Measurements from ENCODE around the gene MORC3. TPM values are rescaled to one million over a fixed set of nuclear protein-coding genes. Genes with fewer than 3 reads are reported as not detected.
"Not testable (repeated sequence)": the region's sequence is repeated elsewhere in the genome, so short reads cannot be mapped to it uniquely, and the experiment has no call there.

Gene MORC3, protein sequence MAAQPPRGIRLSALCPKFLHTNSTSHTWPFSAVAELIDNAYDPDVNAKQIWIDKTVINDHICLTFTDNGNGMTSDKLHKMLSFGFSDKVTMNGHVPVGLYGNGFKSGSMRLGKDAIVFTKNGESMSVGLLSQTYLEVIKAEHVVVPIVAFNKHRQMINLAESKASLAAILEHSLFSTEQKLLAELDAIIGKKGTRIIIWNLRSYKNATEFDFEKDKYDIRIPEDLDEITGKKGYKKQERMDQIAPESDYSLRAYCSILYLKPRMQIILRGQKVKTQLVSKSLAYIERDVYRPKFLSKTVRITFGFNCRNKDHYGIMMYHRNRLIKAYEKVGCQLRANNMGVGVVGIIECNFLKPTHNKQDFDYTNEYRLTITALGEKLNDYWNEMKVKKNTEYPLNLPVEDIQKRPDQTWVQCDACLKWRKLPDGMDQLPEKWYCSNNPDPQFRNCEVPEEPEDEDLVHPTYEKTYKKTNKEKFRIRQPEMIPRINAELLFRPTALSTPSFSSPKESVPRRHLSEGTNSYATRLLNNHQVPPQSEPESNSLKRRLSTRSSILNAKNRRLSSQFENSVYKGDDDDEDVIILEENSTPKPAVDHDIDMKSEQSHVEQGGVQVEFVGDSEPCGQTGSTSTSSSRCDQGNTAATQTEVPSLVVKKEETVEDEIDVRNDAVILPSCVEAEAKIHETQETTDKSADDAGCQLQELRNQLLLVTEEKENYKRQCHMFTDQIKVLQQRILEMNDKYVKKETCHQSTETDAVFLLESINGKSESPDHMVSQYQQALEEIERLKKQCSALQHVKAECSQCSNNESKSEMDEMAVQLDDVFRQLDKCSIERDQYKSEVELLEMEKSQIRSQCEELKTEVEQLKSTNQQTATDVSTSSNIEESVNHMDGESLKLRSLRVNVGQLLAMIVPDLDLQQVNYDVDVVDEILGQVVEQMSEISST
- total RNA-seq, result 21.0 to 24.4 TPM (median 23.1 TPM) in 3 replicates
- long read RNA-seq, full-length matches to known transcripts, result 16 of 19 reads
- long read RNA-seq, partial matches to known transcripts, result 2 of 19 reads
- long read RNA-seq, other reads (novel, unspliced or antisense), result 1 of 19 reads

DNA sequence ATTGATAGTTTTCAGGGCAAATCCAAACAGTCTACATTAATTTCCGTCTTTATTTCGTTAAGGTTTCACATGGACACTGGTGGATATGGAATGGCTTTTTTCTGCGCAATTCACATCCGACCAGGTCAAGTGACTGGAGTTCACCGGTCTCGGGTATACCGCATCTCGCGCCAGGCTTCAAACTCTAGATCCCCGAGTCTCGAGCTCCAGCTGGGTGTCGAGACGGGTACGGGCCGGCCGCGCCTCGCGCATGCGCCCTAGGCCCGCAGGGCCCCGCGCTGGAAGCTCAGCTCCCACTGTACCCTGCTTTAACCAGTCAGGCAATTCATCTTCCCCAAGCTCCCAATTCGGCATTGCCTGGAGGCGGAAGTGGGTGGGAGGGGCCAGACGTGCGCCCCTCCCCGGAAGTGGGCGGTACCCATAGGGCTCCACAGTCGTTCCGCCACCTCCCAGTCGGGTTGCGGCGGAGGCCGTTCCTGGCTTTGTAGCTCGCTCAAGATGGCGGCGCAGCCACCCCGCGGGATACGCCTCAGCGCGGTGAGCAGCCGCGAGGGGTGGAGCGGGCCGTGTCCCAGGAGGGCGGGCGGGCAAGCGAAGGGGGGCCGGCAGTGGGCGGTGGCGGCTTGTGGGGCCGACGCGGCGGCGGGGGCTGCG, at the start of gene MORC3:
TSS of gene MORC3 (plus strand) at position 431 of the 654 bp plus-strand sequence. CDS start at position 499, 68 bp downstream.
- Mint-ChIP-seq H3K9me3 (ENCODE audit: low read depth) (peaks cover 5% of the 10 kb centered on the region), H3K27ac (ENCODE audit: unreplicated experiment) (peak within 1 kb of the TSS; percentile 99), H3K36me3 (ENCODE audit: low read depth) (peaks cover 8% of the 10 kb centered on the region), H3K4me1 (ENCODE audit: low read depth) (peaks cover 35% of the 10 kb centered on the region), H3K27me3 (ENCODE audit: low read depth) (no peaks in the 10 kb centered on the region), H3K4me3 (ENCODE audit: unreplicated experiment) (peak within 1 kb of the TSS; percentile 87)
- peak; percentile 98 for DNase-seq (ENCODE audit: low spot score)
- TF ChIP-seq, protein P1, sequence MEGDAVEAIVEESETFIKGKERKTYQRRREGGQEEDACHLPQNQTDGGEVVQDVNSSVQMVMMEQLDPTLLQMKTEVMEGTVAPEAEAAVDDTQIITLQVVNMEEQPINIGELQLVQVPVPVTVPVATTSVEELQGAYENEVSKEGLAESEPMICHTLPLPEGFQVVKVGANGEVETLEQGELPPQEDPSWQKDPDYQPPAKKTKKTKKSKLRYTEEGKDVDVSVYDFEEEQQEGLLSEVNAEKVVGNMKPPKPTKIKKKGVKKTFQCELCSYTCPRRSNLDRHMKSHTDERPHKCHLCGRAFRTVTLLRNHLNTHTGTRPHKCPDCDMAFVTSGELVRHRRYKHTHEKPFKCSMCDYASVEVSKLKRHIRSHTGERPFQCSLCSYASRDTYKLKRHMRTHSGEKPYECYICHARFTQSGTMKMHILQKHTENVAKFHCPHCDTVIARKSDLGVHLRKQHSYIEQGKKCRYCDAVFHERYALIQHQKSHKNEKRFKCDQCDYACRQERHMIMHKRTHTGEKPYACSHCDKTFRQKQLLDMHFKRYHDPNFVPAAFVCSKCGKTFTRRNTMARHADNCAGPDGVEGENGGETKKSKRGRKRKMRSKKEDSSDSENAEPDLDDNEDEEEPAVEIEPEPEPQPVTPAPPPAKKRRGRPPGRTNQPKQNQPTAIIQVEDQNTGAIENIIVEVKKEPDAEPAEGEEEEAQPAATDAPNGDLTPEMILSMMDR (IDR thresholded peaks at IDR 0.05), result no peak

DNA sequence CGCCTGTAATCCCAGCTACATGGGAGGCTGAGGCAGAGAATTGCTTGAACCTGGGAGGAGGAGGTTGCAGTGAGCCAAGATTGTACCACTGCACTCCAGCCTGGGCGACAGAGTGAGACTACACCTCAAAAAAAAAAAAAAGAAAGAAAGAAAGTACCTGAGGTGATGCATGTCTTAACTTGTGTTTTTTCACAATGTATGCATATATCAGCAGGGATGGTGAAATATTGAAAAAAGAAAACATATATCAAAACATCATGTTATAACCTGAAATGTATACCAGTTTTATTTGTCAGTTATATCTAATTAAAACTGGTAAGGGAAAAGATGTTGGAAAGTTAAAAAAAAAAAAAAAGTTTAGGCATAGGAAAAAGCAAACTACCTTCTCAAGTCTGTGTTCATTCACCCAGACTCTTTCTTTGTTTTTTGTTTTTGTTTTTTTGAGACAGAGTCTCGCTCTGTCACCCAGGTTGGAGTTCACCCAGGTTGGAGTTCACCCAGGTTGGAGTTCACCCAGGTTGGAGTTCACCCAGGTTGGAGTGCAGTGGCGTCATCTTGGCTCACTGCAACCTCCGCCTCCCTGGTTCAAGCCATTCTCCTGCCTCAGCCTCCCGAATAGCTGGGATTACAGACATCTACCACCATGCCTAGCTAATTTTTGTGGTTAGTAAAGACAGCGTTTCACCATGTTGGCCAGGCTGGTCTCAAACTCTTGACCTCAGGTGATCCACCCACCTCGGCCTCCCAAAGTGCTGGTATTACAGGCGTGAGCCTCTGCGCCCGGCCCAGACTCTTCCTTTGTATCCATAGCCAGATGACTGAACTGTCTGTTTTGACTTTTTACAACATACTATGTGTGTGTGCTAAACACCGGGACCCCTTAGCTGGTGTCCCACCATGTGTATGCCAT, 49.0 kb upstream of the MORC3 start:
- H3K4me3 Mint-ChIP-seq (ENCODE audit: unreplicated experiment); DNase-seq (ENCODE audit: low spot score); H3K4me1 Mint-ChIP-seq (ENCODE audit: low read depth); H3K27me3 Mint-ChIP-seq (ENCODE audit: low read depth); H3K9me3 Mint-ChIP-seq (ENCODE audit: low read depth); H3K27ac Mint-ChIP-seq (ENCODE audit: unreplicated experiment): not testable (repeated sequence)
- H3K36me3 Mint-ChIP-seq (ENCODE audit: low read depth), result peaks cover 17% of the 10 kb centered on the region

GRCh38 chr21:36274128-36274527, 45.9 kb upstream of the MORC3 start:
- Mint-ChIP-seq H3K27ac (ENCODE audit: unreplicated experiment) (no peak overlapping the region), H3K4me1 (ENCODE audit: low read depth) (no peaks in the 10 kb centered on the region), H3K27me3 (ENCODE audit: low read depth) (no peaks in the 10 kb centered on the region), H3K9me3 (ENCODE audit: low read depth) (no peaks in the 10 kb centered on the region), H3K36me3 (ENCODE audit: low read depth) (peaks cover 14% of the 10 kb centered on the region), H3K4me3 (ENCODE audit: unreplicated experiment) (no peak overlapping the region)
- TF ChIP-seq, protein P1 (IDR thresholded peaks at IDR 0.05), result no peak
- DNase-seq (ENCODE audit: low spot score), result no peak

DNA sequence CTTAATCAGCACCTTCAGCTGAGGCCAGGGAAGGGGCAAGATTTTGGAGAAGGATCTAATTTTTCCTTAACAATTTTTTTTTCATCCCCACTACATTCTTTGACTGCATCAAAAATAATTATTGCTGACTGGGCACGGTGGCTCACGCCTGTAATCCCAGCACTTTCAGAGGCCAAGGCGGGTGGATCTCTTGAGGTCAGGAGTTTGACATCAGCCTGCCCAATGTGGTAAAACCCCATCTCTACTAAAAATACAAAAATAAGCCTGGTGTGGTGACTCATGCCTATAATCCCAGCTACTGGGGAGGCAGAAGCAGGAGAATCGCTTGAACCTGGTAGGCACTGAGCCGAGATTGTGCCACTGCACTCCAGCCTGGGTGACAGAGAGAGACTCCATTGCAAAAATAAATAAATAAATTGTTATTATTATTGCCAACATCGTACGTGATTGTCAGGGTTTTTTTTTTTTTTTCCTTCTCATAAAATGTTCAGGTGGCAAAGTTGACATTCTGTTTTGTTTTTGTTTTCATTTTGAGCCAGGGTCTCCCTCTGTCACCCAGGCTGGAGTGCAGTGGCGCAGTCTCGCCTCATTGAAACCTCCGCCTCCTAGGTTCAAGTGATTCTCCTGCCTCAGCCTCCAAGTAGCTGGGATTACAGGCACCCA, 37.3 kb upstream of the MORC3 start:
- H3K27ac Mint-ChIP-seq (ENCODE audit: unreplicated experiment), result no peak overlapping the region
- no peak for DNase-seq (ENCODE audit: low spot score)

DNA sequence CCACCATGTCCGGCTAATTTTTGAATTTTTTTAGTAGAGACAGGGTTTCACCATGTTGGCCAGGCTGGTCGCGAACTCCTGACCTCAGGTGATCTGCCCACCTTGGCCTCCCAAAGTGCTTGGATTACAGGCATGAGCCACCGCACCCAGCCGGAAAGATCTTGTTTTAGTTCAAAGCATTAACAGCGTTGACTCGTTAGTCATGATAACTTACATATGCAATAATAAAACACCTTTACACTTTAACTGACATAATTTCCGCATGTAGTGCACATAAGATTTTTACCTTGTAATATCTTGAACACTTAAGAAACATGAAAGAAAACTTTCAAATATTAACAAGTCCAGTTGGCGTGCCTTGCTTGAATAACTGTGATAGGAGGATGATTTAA, 36.8 kb upstream of the MORC3 start:
- H3K4me1 Mint-ChIP-seq (ENCODE audit: low read depth); DNase-seq (ENCODE audit: low spot score); H3K4me3 Mint-ChIP-seq (ENCODE audit: unreplicated experiment); H3K27me3 Mint-ChIP-seq (ENCODE audit: low read depth); H3K27ac Mint-ChIP-seq (ENCODE audit: unreplicated experiment); H3K36me3 Mint-ChIP-seq (ENCODE audit: low read depth); H3K9me3 Mint-ChIP-seq (ENCODE audit: low read depth): not testable (repeated sequence)

More for the DNA sequence above, 37.3 kb upstream of the MORC3 start:
- TF ChIP-seq, protein P1 (IDR thresholded peaks at IDR 0.05), result no peak
- Mint-ChIP-seq H3K4me1 (ENCODE audit: low read depth) (peaks cover 4% of the 10 kb centered on the region), H3K4me3 (ENCODE audit: unreplicated experiment) (no peak overlapping the region), H3K9me3 (ENCODE audit: low read depth) (no peaks in the 10 kb centered on the region), H3K36me3 (ENCODE audit: low read depth) (peaks cover 12% of the 10 kb centered on the region), H3K27me3 (ENCODE audit: low read depth) (no peaks in the 10 kb centered on the region)

Data from chondrocyte (in vitro differentiated cells).